Spleen (tissue), 11 donors: ENCODE data around the gene ARHGAP20. TPM values are rescaled to one million over a fixed set of nuclear protein-coding genes. Genes with fewer than 3 reads are reported as not detected.

Experiments
- DNase-seq: peaks from one replicate; pipeline ENCODE4 v3.0.0-alpha.2; 2020
- H3K27ac ChIP-seq, 8 donors: fragments of 200-600 bp; sonication (generic) in 7 of 8; 1 replicate in 4 of 8; 2 replicates in 4 of 8; pipeline versions ENCODE4 v1.5.0 to v1.8.0; 2016 to 2021; ENCODE audit warnings: inconsistent platforms in 4 of 8, mild to moderate bottlenecking in 4 of 8, moderate library complexity in 1 of 8
- H3K27me3 ChIP-seq, 7 donors: fragments of 200-600 bp; sonication (generic) in 6 of 7; replicated peaks in 1 of 7; 1 replicate in 4 of 7; 2 replicates in 3 of 7; pipeline versions ENCODE4 v1.5.0 to v1.8.0; 2016 to 2021; ENCODE audit warnings: inconsistent platforms in 3 of 7, mild to moderate bottlenecking in 1 of 7
- H3K36me3 ChIP-seq, 6 donors: fragments of 200-600 bp; sonication (generic) in 5 of 6; 1 replicate in 4 of 6; 2 replicates in 2 of 6; pipeline versions ENCODE4 v1.5.0 to v1.8.0; 2016 to 2021; ENCODE audit warnings: inconsistent platforms in 2 of 6
- H3K4me1 ChIP-seq, 6 donors: fragments of 200-600 bp; sonication (generic) in 5 of 6; 1 replicate in 3 of 6; 2 replicates in 3 of 6; pipeline versions ENCODE4 v1.5.0 to v1.8.0; 2016 to 2021; ENCODE audit warnings: inconsistent platforms in 3 of 6
- H3K4me3 ChIP-seq, 8 donors: fragments of 200-600 bp; sonication (generic) in 7 of 8; 1 replicate in 4 of 8; 2 replicates in 4 of 8; pipeline versions ENCODE4 v1.5.0 to v1.8.0; 2016 to 2021; ENCODE audit warnings: inconsistent platforms in 4 of 8, mild to moderate bottlenecking in 4 of 8, moderate library complexity in 2 of 8
- H3K9me3 ChIP-seq, 8 donors: fragments of 200-600 bp; sonication (generic) in 7 of 8; 1 replicate in 4 of 8; 2 replicates in 4 of 8; pipeline versions ENCODE4 v1.5.0 to v1.8.0; 2016 to 2021; ENCODE audit warnings: inconsistent platforms in 4 of 8
- POLR2A ChIP-seq, 3 donors: fragments of 450-650 bp; IDR thresholded peaks; one replicate each; pipeline ENCODE4 v1.5.1; 2017; ENCODE audit warnings: antibody characterized with exemption in 3 of 3, mild to moderate bottlenecking in 1 of 3
- POLR2AphosphoS5 ChIP-seq, 3 donors: sonication (generic); formaldehyde crosslinking; IDR thresholded peaks; one replicate each; pipeline ENCODE4 v1.5.1; 2017; ENCODE audit warnings: antibody characterized with exemption in 3 of 3
- WGBS, 5 donors: extraction: QIAGEN DNeasy Blood & Tissue Kit in 3 of 5; methylation state at CpG; one replicate each; pipeline versions ENCODE4 v1.1.5 to v1.1.7; 2013 to 2018; 5-methylcytosine and 5-hydroxymethylcytosine counted together
- intact Hi-C: fragments of 100-400 bp; cut with DNase I; formaldehyde crosslinking; loops from one replicate; pipeline ENCODE4 v1.15.0; 2023; ENCODE audit warnings: low total_unique reads
- polyA plus RNA-seq, 3 donors: library from polyadenylated mRNA; stranded (reverse); fragments of 200-250 nt; gene quantifications; one replicate each; pipeline ENCODE4 v1.2.1, GENCODE V29; 2013
- total RNA-seq, 7 donors: library from RNA; depleted of rRNA in 3 of 7; stranded (reverse); fragments of >200 nt in 3 of 7; fragmentation: NEBNext Ultra II Directional in 4 of 7; extraction: Animal tissue kit (Norgen Biotek cat#: 25700) in 4 of 7; gene quantifications; one replicate each; pipeline versions ENCODE4 v1.1.0 to v1.2.1, GENCODE V29; 2016 to 2021
- TF ChIP-seq, protein P1 (sequence below), 11 experiments: fragments of 200-600 bp in 7 of 11; fragments of 450-650 bp in 4 of 11; sonication (generic) in 4 of 11; IDR thresholded peaks in 8 of 11; conservative IDR thresholded peaks in 3 of 11; 1 replicate in 7 of 11; 2 replicates in 4 of 11; pipeline versions ENCODE4 v1.4.0 to v1.8.0; 2016 to 2021; ENCODE audit warnings: antibody characterized with exemption in 11 of 11, inconsistent platforms in 4 of 11, mild to moderate bottlenecking in 1 of 11
- donor health status: healthy with polysubstance abuse.
- donor health status: DM: no; HTN: no; CAD: no; lungs with moderate emphysema.
- donor health status: DM: no; HTN: no; CAD: no.
- donor health status: Bipolar disorder and iron deficiency.
- donor health status: healthy.
- donor health status: DM: no; HTN: no; CAD: no.
- donor health status: DM: yes; HTN: yes; CAD: no.

ARHGAP20 gene
- total and polyA plus RNA-seq, 10 donors, result 0.15 to 11.0 (median 1.5) TPM

DNA sequence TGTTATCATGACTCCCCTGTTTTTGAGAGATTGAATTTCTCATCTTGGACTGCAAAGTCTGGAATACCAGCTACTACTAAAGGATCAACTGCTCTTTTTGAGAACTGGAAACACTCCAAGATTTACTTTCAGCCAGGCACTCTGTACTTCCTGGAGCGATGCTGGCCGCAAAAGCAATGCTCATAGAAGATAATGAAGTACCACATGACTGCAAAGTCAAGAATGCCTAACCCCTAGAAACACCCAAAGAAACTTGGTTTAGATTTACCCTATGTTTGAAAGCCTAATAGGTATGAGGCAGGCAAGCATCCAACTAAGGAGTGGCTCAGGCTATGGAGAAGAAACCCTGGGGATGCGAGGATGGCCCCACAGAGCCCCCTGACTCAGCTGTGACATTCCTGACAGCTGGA lies 47.7 kb upstream of the ARHGAP20 start:
- intact Hi-C loops, result no loop called here
- H3K4me1 ChIP-seq, result peaks cover 0 to 3% (median 0%) of the 10 kb centered on the region in 6 donors
- no peaks in the 10 kb centered on the region for H3K36me3 ChIP-seq
- peaks cover 0 to 4% (median 0%) of the 10 kb centered on the region in 7 donors for H3K27me3 ChIP-seq
- H3K27ac ChIP-seq, result no peak overlapping the region
- H3K9me3 ChIP-seq, result no peaks in the 10 kb centered on the region
- 10 to 32% (median 23%) methylated on average over 3 of the region's 3 CpGs for WGBS, 5 donors
- no peak for TF ChIP-seq POLR2AphosphoS5 (IDR thresholded peaks at IDR 0.05)
- no peak for TF ChIP-seq POLR2A (IDR thresholded peaks at IDR 0.05)
- TF ChIP-seq, protein P1, sequence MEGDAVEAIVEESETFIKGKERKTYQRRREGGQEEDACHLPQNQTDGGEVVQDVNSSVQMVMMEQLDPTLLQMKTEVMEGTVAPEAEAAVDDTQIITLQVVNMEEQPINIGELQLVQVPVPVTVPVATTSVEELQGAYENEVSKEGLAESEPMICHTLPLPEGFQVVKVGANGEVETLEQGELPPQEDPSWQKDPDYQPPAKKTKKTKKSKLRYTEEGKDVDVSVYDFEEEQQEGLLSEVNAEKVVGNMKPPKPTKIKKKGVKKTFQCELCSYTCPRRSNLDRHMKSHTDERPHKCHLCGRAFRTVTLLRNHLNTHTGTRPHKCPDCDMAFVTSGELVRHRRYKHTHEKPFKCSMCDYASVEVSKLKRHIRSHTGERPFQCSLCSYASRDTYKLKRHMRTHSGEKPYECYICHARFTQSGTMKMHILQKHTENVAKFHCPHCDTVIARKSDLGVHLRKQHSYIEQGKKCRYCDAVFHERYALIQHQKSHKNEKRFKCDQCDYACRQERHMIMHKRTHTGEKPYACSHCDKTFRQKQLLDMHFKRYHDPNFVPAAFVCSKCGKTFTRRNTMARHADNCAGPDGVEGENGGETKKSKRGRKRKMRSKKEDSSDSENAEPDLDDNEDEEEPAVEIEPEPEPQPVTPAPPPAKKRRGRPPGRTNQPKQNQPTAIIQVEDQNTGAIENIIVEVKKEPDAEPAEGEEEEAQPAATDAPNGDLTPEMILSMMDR (IDR thresholded peaks at IDR 0.05 in 8 of 11, conservative IDR thresholded peaks at IDR 0.05 in 3 of 11), result no peak
- no peak for DNase-seq
- no peak overlapping the region for H3K4me3 ChIP-seq

DNA sequence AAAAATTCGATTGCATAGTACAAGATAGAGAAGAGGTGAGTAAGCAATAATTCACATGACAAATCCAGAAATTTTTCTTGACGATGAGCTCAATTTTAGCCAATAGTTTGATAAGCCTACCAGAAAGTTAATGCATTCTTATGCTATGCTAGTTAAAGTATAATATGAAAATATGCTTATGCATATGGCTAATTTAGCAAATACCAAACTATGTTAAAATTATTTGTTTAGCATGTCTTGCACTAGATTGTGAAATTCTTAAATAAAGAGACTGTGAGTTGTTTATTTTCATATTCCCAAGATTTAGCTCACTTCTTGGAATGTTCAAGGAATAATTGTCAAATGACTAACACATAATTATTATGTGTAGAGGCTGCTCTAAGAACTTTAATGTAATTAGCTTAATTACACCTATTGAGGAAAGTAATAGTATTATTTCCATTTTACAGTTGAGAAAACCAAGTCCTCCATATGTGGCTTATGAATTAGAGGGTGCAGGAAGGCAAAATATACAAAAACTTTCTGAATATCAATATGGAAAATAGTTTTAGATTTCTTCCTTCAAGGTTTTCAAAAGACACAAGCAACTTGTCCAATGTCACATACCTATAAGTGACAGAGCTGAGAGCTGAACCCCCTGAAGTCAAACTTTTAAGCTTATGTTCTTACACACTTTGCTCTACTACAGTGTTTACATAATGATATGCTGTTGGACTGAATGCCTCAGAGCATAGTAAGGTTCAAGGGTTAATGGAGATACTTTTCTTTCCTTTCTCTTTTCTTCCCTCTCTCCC lies 45.9 kb upstream of the ARHGAP20 start:
- no peak for DNase-seq
- WGBS, 5 donors, result 76 to 87% (median 78%) methylated on average over 2 of the region's 2 CpGs
- intact Hi-C loops, result no loop called here
- H3K36me3 ChIP-seq, result no peaks in the 10 kb centered on the region
- peaks cover 0 to 4% (median 0%) of the 10 kb centered on the region in 7 donors for H3K27me3 ChIP-seq
- H3K4me3 ChIP-seq, result no peak overlapping the region
- peaks cover 3 to 13% (median 10%) of the 10 kb centered on the region in 8 donors for H3K9me3 ChIP-seq
- no peak for TF ChIP-seq POLR2A (IDR thresholded peaks at IDR 0.05)
- TF ChIP-seq POLR2AphosphoS5 (IDR thresholded peaks at IDR 0.05), result no peak
- TF ChIP-seq, protein P1 (IDR thresholded peaks at IDR 0.05 in 8 of 11, conservative IDR thresholded peaks at IDR 0.05 in 3 of 11), result no peak
- H3K4me1 ChIP-seq, result peaks cover 0 to 2% (median 0%) of the 10 kb centered on the region in 6 donors
- H3K27ac ChIP-seq, result no peak overlapping the region

DNA sequence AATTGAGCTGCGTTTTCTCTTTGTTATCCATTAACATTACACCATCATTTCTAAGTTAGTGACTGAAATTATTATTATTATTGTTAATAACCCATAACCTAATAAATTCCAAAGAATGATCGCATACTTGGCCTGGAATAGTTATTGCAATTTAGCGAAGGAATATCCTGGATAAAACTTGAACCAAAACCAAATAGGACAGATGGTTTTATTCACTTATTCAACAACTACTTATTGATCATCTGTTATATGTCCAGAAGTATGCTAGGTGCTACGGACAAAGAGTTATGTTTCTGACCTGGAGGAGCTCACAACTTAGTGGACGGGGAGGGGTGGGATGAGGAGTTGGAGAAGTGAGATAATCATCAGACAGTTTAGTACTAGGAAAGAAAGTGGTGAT lies 44.8 kb upstream of the ARHGAP20 start:
- H3K27ac ChIP-seq, result no peak overlapping the region
- DNase-seq, result no peak
- 77 to 94% (median 86%) methylated on average over 5 of the region's 5 CpGs for WGBS, 5 donors
- peaks cover 3 to 24% (median 21%) of the 10 kb centered on the region in 8 donors for H3K9me3 ChIP-seq
- TF ChIP-seq, protein P1 (IDR thresholded peaks at IDR 0.05 in 8 of 11, conservative IDR thresholded peaks at IDR 0.05 in 3 of 11), result no peak
- TF ChIP-seq POLR2A (IDR thresholded peaks at IDR 0.05), result no peak
- no peak for TF ChIP-seq POLR2AphosphoS5 (IDR thresholded peaks at IDR 0.05)
- H3K36me3 ChIP-seq, result no peaks in the 10 kb centered on the region
- peaks cover 0 to 2% (median 0%) of the 10 kb centered on the region in 6 donors for H3K4me1 ChIP-seq
- no peak overlapping the region for H3K4me3 ChIP-seq
- intact Hi-C loops, result no loop called here
- peaks cover 0 to 4% (median 0%) of the 10 kb centered on the region in 7 donors for H3K27me3 ChIP-seq

DNA sequence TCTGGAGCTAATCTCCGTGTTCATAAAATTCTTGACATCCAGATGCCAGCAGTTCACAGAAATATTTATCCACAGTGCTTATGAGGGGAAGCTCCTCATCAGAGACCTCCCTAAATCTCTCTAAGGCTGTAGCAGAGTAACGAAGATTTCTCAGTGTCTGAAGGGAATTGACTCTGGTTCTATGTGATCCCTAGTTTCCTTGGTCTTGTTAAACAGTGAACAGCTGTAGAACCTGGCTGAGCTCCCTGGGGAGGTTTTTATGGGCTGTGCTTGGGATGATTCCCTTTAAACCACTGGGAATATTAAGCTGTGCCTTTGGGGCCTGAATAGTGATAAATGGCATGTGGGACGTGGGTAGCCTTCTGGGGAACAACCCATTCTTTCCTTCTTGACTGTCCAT lies 43.7 kb upstream of the ARHGAP20 start:
- intact Hi-C loops, result no loop called here
- Histone ChIP-seq H3K27ac (no peak overlapping the region), H3K9me3 (peaks cover 3 to 28% (median 24%) of the 10 kb centered on the region in 8 donors), H3K27me3 (peaks cover 0 to 4% (median 0%) of the 10 kb centered on the region in 7 donors), H3K4me3 (no peak overlapping the region), H3K4me1 (peaks cover 0 to 2% (median 0%) of the 10 kb centered on the region in 6 donors), H3K36me3 (no peaks in the 10 kb centered on the region)
- TF ChIP-seq, protein P1 (IDR thresholded peaks at IDR 0.05 in 8 of 11, conservative IDR thresholded peaks at IDR 0.05 in 3 of 11), result no peak
- TF ChIP-seq POLR2AphosphoS5 (IDR thresholded peaks at IDR 0.05), result no peak
- 49 to 81% (median 69%) methylated on average over 3 of the region's 3 CpGs for WGBS, 5 donors
- DNase-seq, result no peak
